NB4 (cell line): ENCODE measurements around the gene CELF6.
"Not testable (repeated sequence)": the region's sequence is repeated elsewhere in the genome, so short reads cannot be mapped to it uniquely, and the experiment has no call there.

Source experiments
- DNase-seq: peaks from one replicate; pipeline ENCODE4 v3.0.0; 2010; ENCODE audit warnings: low read depth
- H3K4me3 ChIP-seq: one replicate; pipeline ENCODE4 v1.5.1; 2011; ENCODE audit warnings: mild to moderate bottlenecking, low read depth, low read length, moderate library complexity
- MYC ChIP-seq: IDR thresholded peaks from 2 replicates; pipeline ENCODE4 v1.6.1; 2011; ENCODE audit warnings: low read depth, low read length
- POLR2A ChIP-seq: IDR thresholded peaks from 2 replicates; pipeline ENCODE4 v1.6.1; 2011; ENCODE audit warnings: mild to moderate bottlenecking; ENCODE audit not compliant: insufficient read length; ENCODE audit errors: extremely low read depth
- TF ChIP-seq, protein P1 (sequence below): IDR thresholded peaks from one replicate; pipeline ENCODE4 v1.5.1; 2012; ENCODE audit warnings: low read depth, low read length
- TF ChIP-seq, protein P2 (sequence below): IDR thresholded peaks from 2 replicates; pipeline ENCODE4 v1.6.1; 2011; ENCODE audit warnings: low read depth, low read length

The CELF6 gene

DNA sequence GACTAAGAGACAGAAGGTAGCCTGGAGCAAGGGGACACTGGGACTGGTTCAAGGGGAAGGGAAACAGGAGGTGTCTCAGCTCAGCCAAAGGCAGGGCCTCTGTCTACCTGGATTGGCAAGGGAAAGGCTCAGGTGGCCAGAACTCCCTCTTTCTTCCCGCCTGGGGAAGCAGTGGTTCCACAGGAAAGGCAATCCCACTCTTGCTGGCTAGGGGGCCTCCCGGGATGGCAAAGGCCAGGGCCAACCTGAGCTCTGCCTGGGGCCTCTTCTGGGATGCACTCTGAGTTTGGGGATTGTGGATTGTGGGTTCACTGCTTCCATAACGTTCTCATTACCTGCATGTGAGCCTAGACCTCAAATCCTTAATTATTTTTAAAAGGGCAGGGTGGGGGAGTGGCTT lies 34.6 kb downstream of the CELF6 start:
- H3K4me3 ChIP-seq, result no peak overlapping the region
- DNase-seq, result no peak

DNA sequence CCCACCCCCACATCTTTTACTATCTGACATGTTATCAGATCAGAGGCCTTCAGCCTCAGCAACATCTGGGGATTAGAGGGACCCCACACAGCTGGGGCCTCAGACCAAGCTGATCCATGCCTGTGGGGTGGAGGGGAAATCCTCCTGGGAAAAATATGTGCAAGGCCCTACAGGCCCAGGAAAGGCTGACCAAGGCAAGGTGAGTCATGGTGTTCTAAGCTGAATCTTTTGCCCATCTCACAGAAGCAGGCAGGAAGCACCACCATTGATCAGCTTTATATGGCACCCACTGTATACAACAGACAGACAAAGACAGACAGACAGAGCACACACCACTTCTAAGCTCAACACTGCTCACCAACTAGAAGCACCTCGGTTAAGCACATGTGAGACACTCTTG lies 35.2 kb downstream of the CELF6 start:
- no peak for DNase-seq
- TF ChIP-seq, protein P1, sequence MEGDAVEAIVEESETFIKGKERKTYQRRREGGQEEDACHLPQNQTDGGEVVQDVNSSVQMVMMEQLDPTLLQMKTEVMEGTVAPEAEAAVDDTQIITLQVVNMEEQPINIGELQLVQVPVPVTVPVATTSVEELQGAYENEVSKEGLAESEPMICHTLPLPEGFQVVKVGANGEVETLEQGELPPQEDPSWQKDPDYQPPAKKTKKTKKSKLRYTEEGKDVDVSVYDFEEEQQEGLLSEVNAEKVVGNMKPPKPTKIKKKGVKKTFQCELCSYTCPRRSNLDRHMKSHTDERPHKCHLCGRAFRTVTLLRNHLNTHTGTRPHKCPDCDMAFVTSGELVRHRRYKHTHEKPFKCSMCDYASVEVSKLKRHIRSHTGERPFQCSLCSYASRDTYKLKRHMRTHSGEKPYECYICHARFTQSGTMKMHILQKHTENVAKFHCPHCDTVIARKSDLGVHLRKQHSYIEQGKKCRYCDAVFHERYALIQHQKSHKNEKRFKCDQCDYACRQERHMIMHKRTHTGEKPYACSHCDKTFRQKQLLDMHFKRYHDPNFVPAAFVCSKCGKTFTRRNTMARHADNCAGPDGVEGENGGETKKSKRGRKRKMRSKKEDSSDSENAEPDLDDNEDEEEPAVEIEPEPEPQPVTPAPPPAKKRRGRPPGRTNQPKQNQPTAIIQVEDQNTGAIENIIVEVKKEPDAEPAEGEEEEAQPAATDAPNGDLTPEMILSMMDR, result no peak
- no peak for TF ChIP-seq MYC
- TF ChIP-seq POLR2A, result no peak
- TF ChIP-seq, protein P2, sequence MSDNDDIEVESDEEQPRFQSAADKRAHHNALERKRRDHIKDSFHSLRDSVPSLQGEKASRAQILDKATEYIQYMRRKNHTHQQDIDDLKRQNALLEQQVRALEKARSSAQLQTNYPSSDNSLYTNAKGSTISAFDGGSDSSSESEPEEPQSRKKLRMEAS, result no peak
- H3K4me3 ChIP-seq, result no peak overlapping the region

More for the DNA sequence above, 34.6 kb downstream of the CELF6 start:
- TF ChIP-seq, protein P2, result no peak
- TF ChIP-seq, protein P1, result no peak
- TF ChIP-seq POLR2A (no peak), MYC (no peak)

DNA sequence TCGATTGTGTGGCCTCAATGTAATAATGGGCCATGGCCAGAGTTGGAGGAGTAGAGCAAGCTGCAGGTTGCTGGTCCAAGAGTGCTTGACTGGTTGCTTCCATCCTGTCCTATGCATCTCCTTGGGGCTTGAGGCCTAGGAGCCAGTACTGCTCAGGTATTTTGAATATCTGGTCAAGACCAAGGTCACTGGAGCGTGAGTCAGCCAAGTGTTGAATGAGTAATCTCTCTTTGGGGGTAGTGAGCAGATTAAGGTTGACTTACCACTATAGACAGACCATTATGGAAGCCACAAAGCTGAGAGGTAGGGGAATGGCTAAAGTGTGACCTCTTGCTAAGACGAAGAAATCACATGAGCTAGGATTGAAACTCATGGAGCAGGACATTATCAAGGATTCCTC lies 38.2 kb downstream of the CELF6 start:
- no peak overlapping the region for H3K4me3 ChIP-seq
- TF ChIP-seq, protein P1, result no peak
- TF ChIP-seq, protein P2, result no peak
- TF ChIP-seq POLR2A (no peak), MYC (no peak)
- no peak for DNase-seq

DNA sequence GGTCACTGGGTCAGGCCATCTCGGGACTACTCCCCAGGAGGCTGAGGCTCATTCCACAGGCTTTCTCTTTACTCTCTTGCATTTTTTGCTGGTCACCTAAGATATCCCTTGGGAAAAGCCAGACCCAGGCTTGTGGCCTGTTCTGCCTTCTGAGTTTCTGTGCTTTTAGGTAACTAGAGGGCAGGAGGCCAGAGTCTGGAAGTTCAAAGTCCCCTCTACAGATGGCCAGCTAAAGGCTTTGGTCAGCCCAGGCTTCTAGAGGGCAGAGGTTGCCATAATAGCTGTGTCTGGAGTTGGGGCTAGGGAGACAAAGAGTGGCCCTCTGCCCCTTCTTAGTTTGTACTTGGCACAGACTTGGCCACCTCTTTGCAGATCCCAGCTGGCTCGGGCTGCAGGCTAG lies 39.2 kb downstream of the CELF6 start:
- no peak for TF ChIP-seq MYC
- TF ChIP-seq, protein P1, result no peak
- no peak for TF ChIP-seq POLR2A
- TF ChIP-seq, protein P2, result no peak
- DNase-seq, result no peak
- no peak overlapping the region for H3K4me3 ChIP-seq

DNA sequence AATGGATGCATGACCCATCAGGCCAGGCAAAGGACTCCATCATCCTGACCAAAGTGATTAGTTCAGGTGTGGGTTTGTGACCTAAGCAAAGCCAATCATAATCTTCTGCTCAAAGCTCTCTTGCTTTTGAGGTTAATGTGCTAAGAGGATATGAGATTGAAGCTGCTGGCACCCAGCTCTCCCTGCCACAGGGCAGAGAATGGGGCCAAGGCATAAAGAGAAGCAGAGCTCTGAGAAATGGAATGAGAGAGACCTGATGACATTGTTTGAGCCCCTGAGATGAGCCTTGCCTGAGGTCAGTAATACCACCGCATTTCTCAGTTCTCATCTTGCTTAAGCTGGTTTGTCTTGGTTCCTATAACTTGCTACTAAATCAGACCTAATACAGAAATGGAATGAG lies 41.2 kb downstream of the CELF6 start:
- DNase-seq, result no peak
- H3K4me3 ChIP-seq, result no peak overlapping the region
- TF ChIP-seq, protein P2, result no peak
- TF ChIP-seq POLR2A (no peak), MYC (no peak)
- TF ChIP-seq, protein P1, result no peak

DNA sequence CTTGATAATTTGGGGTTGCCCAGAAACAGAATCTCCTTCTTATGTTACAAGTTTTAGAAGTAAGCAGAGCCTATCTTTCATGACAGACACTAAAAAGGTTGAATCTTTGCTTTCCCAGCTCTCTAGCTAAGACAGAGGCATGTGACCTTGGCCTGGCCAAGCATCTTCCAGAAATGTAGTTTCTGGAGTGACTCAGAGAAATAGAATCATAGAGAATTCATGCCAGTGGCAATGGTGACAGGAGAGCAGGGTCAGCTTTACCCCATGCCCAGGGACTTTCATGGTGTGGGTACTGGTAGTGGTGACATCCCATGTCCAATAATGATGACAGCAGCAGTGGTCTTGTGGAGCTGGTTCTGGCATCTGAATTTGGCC lies 43.6 kb downstream of the CELF6 start:
- no peak overlapping the region for H3K4me3 ChIP-seq
- DNase-seq, result no peak
- TF ChIP-seq POLR2A (no peak), MYC (no peak)
- TF ChIP-seq, protein P2, result no peak
- TF ChIP-seq, protein P1, result no peak

DNA sequence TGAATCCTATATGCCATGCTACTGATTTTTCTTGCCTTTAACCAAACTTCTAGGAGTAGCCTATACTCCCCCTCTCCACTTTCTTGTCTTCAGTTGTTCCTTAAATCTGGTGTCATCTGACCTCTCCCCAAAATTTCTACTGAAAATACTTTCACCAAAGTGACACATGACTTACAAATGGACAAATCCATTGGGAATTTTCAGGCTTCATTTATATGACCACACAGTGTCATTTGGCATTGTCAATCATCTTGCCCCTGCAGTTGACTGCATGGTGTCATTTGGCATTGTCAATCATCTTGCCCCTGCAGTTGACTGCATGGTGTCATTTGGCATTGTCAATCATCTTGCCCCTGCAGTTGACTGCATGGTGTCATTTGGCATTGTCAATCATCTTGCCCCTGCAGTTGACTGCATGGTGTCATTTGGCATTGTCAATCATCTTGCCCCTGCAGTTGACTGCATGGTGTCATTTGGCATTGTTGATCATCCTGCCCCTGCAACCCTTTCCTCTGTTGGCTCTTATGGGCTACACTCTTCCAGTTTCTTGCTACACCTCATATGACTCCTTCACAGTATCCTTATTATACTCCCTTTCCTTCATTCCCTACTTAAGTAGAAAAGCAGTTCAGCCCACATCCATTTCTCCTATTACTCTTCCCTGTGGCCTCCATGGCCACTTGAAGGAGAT lies 44.2 kb downstream of the CELF6 start:
- not testable (repeated sequence) for DNase-seq

More for the DNA sequence above, 44.2 kb downstream of the CELF6 start:
- not testable (repeated sequence) for H3K4me3 ChIP-seq
